ENCODE data around the gene DTD1.

Gene DTD1

GRCh38 chr20:18589941-18590674, 2.3 kb downstream of the DTD1 start:
- Histone ChIP-seq H3K4me2 (ENCODE audit: low read length) (peak overlapping the region; percentile 25; the same call in 1 of the 2 replicates), H3K27me3 (ENCODE audit: control insufficient read depth, low read length) (peaks cover 3% of the 10 kb centered on the region; the same call in 1 of the 2 replicates), H3K4me3 (ENCODE audit: low read length) (no peak overlapping the region), H4K20me1 (ENCODE audit: control insufficient read depth, insufficient read depth, low read depth, low read length) (no peaks in the 10 kb centered on the region), H3K36me3 (ENCODE audit: control insufficient read depth, low read length) (no peaks in the 10 kb centered on the region), H3K4me1 (ENCODE audit: control insufficient read depth, low read length) (peaks cover 25% of the 10 kb centered on the region), H3K27ac (ENCODE audit: low read depth, low read length) (no peak overlapping the region), H3K79me2 (ENCODE audit: control insufficient read depth, low read length) (no peaks in the 10 kb centered on the region), H3K9me2 (replicated peaks; ENCODE audit: control insufficient read depth, low read length) (no peaks in the 10 kb centered on the region), H3K9me3 (ENCODE audit: control insufficient read depth, insufficient read depth, low read length) (no peaks in the 10 kb centered on the region), H3F3A (ENCODE audit: control insufficient read depth, insufficient read depth) (peaks cover 17% of the 10 kb centered on the region)
- TF ChIP-seq EZH2phosphoT487 (IDR thresholded peaks at IDR 0.05; ENCODE audit: borderline replicate concordance, low read length) = no peak
- TF ChIP-seq CTCF (IDR thresholded peaks at IDR 0.05; ENCODE audit: low read depth, low read length, poor library complexity, severe bottlenecking) = no peak

GRCh38 chr20:18596270-18596669, 8.4 kb downstream of the DTD1 start:
- Histone ChIP-seq H3K9me3 (ENCODE audit: control insufficient read depth, insufficient read depth, low read length) (no peaks in the 10 kb centered on the region), H3K4me3 (ENCODE audit: low read length) (no peak overlapping the region), H3K36me3 (ENCODE audit: control insufficient read depth, low read length) (no peaks in the 10 kb centered on the region), H3K27me3 (ENCODE audit: control insufficient read depth, low read length) (no peaks in the 10 kb centered on the region), H3K79me2 (ENCODE audit: control insufficient read depth, low read length) (no peaks in the 10 kb centered on the region), H3K4me2 (ENCODE audit: low read length) (no peak overlapping the region), H3K4me1 (ENCODE audit: control insufficient read depth, low read length) (no peaks in the 10 kb centered on the region), H4K20me1 (ENCODE audit: control insufficient read depth, insufficient read depth, low read depth, low read length) (no peaks in the 10 kb centered on the region), H3F3A (ENCODE audit: control insufficient read depth, insufficient read depth) (no peaks in the 10 kb centered on the region), H3K9me2 (replicated peaks; ENCODE audit: control insufficient read depth, low read length) (no peaks in the 10 kb centered on the region), H3K27ac (ENCODE audit: low read depth, low read length) (no peak overlapping the region)
- no peak for TF ChIP-seq EZH2phosphoT487 (IDR thresholded peaks at IDR 0.05; ENCODE audit: borderline replicate concordance, low read length)

DNA sequence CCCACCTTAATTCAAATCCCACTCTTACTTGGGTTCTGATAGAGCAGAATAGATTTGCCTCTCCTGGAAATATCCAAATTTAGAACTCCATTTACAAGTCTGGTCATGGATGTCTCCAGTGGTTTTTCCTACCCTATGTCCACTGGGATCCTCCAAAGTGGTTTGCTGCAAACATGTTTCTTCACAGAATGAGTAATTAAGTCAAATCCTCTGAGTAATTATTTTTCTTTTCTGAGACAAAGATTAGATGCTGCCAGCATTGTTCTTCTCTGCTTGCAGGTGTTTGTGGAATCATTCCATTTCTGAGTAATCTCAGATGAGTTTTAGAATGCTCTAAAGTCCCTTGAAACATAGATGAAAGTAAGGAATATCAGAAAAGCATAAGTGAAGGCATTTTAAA, 21.9 kb downstream of the DTD1 start:
- no peak overlapping the region for H3K4me2 ChIP-seq (ENCODE audit: low read length)

More for the DNA sequence above, 21.9 kb downstream of the DTD1 start:
- Histone ChIP-seq H3K9me2 (replicated peaks; ENCODE audit: control insufficient read depth, low read length) (no peaks in the 10 kb centered on the region), H3K9me3 (ENCODE audit: control insufficient read depth, insufficient read depth, low read length) (no peaks in the 10 kb centered on the region), H3K4me3 (ENCODE audit: low read length) (no peak overlapping the region), H3K27me3 (ENCODE audit: control insufficient read depth, low read length) (no peaks in the 10 kb centered on the region), H4K20me1 (ENCODE audit: control insufficient read depth, insufficient read depth, low read depth, low read length) (no peaks in the 10 kb centered on the region), H3K79me2 (ENCODE audit: control insufficient read depth, low read length) (no peaks in the 10 kb centered on the region), H3K4me1 (ENCODE audit: control insufficient read depth, low read length) (no peaks in the 10 kb centered on the region), H3K27ac (ENCODE audit: low read depth, low read length) (no peak overlapping the region), H3F3A (ENCODE audit: control insufficient read depth, insufficient read depth) (no peaks in the 10 kb centered on the region), H3K36me3 (ENCODE audit: control insufficient read depth, low read length) (no peaks in the 10 kb centered on the region)
- TF ChIP-seq EZH2phosphoT487 (IDR thresholded peaks at IDR 0.05; ENCODE audit: borderline replicate concordance, low read length) = no peak
- no peak for TF ChIP-seq CTCF (IDR thresholded peaks at IDR 0.05; ENCODE audit: low read depth, low read length, poor library complexity, severe bottlenecking)

Data from DOHH2 (cell line).